Erythroblast (primary cell): ENCODE measurements around the gene ABCD1.
"Not testable (repeated sequence)": the region's sequence is repeated elsewhere in the genome, so short reads cannot be mapped to it uniquely, and the experiment has no call there.

Source experiments
- DNase-seq, 2 experiments: peaks; one replicate each; lab custom pipeline; 2025; lab: John Stamatoyannopoulos, UW
- GATA1 ChIP-seq: IDR thresholded peaks from 2 replicates; pipeline ENCODE4 v1.6.1; 2011; ENCODE audit warnings: low read depth, mild to moderate bottlenecking, control low read depth, low read length, moderate library complexity
- POLR2A ChIP-seq: IDR thresholded peaks from 2 replicates; pipeline ENCODE4 v1.6.1; 2011; ENCODE audit warnings: mild to moderate bottlenecking, low read length

Gene ABCD1

DNA sequence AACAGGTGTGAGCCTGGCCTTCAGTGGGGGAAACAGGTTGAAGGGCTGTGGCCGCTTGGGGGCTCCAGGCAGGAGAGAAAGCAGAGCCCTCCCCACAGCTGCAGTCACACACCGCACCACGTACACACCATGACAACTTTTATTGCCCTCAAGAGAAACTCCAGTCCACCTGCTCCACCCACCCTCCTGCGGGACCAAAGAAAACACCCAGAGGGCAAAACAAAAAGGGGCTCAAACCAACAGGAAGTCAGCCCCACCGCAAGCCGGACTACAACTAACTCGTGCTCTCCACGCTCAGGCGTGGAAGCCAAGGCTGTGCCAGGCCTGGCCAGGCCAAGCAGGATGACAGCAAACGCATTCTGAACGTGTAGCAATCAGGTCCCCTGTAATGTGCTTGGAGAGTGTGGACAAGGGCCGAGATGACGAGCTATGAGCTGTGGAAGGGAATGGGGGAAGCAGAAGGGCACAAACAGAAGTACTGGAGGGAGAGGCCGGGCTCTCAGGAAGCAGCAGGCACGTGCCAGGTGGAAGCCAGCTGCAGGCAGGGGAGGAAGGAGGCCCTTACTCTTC is 24.2 kb upstream of the ABCD1 start:
- no peak for TF ChIP-seq POLR2A
- no peak for TF ChIP-seq GATA1
- no peak for DNase-seq

GRCh38 chrX:153700967-153701366 is 23.7 kb upstream of the ABCD1 start:
- no peak for DNase-seq

GRCh38 chrX:153701706-153702105 is 22.9 kb upstream of the ABCD1 start:
- no peak for TF ChIP-seq POLR2A
- no peak for TF ChIP-seq GATA1
- no peak for DNase-seq

More at GRCh38 chrX:153700967-153701366, 23.7 kb upstream of the ABCD1 start:
- TF ChIP-seq GATA1 (no peak), POLR2A (no peak)

DNA sequence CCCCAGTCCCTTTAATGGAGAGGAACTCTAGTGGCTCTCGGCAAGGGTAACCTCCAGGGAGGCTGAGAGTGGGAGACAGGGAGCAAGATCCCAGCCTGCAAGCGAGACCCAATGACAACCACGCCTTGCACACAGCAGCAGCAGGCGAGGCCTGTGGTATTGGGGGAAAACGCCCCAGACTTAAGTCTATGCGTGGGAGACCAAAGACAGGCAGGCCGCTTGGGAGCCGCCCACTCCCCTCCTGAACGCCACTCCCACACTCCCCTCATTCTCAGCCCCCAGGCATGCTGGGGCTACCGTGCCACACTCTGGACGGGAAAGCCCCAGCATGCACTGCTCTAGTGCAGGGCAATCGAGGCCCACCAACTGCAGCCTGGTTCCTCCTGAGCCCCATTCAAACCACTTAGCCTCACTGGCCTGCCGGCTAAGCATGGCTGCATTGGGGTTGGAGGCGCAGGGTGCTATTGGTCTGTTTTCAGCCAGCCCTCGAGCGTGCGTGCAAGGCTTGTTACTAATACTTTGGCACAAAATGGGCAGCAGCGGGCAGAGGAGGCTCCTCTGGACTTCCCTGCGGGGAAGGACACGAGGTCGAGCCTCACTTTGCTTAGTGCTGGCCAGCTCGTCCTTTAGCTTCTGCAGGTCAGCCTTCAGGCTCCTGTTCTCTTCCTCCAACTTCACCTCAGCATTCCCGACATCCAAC is 22.2 kb upstream of the ABCD1 start:
- TF ChIP-seq GATA1: no peak
- TF ChIP-seq POLR2A: no peak
- DNase-seq: no peak

GRCh38 chrX:153703036-153703370 is 21.7 kb upstream of the ABCD1 start:
- TF ChIP-seq GATA1 (no peak), POLR2A (no peak)
- no peak for DNase-seq

GRCh38 chrX:153704021-153704526 is 20.6 kb upstream of the ABCD1 start:
- no peak for DNase-seq
- no peak for TF ChIP-seq GATA1

GRCh38 chrX:153704631-153705402 is 19.8 kb upstream of the ABCD1 start:
- not testable (repeated sequence) for DNase-seq

- not testable (repeated sequence) for DNase-seq
Observed at GRCh38 chrX:153705403-153706060, 19.1 kb upstream of the ABCD1 start.

GRCh38 chrX:153706799-153707198 is 17.9 kb upstream of the ABCD1 start:
- no peak for TF ChIP-seq POLR2A
- no peak for TF ChIP-seq GATA1
- DNase-seq: no peak

- TF ChIP-seq POLR2A (no peak), GATA1 (no peak)
- DNase-seq: no peak
Observed at GRCh38 chrX:153707406-153707805, 17.2 kb upstream of the ABCD1 start.

GRCh38 chrX:153708415-153708814 is 16.2 kb upstream of the ABCD1 start:
- TF ChIP-seq POLR2A (no peak), GATA1 (no peak)
- peak; percentile 78 to 86 for DNase-seq

- TF ChIP-seq POLR2A: no peak
- TF ChIP-seq GATA1: no peak
- no peak for DNase-seq
Observed at GRCh38 chrX:153709726-153710674, 14.7 kb upstream of the ABCD1 start.

- no peak for DNase-seq
- TF ChIP-seq POLR2A: no peak
- TF ChIP-seq GATA1: no peak
Observed at GRCh38 chrX:153714256-153714655, 10.4 kb upstream of the ABCD1 start.
